Liver (tissue), 9 donors: ENCODE data around the gene COL21A1. TPM values are rescaled to one million over a fixed set of nuclear protein-coding genes. Genes with fewer than 3 reads are reported as not detected.

Experiments used
- DNase-seq: peaks from one replicate; pipeline ENCODE4 v3.0.0-alpha.2; 2017; ENCODE audit warnings: low spot score
- H3K27ac ChIP-seq, 2 donors: one replicate each; pipeline ENCODE4 v1.7.0; 2013; ENCODE audit warnings: inconsistent platforms in 2 of 2, low read length in 2 of 2, control low read depth in 1 of 2, low read depth in 1 of 2, mild to moderate bottlenecking in 1 of 2
- H3K27me3 ChIP-seq, 4 donors: one replicate each; pipeline versions ENCODE4 v1.6.1 to v1.7.0; 2013; ENCODE audit warnings: low read length in 3 of 4, inconsistent platforms in 1 of 4, mild to moderate bottlenecking in 1 of 4, moderate library complexity in 1 of 4; ENCODE audit not compliant: control insufficient read depth in 4 of 4, insufficient read depth in 4 of 4
- H3K36me3 ChIP-seq, 4 donors: one replicate each; pipeline versions ENCODE4 v1.6.1 to v1.7.0; 2013; ENCODE audit warnings: low read length in 3 of 4, mild to moderate bottlenecking in 3 of 4, low read depth in 1 of 4, moderate library complexity in 1 of 4; ENCODE audit not compliant: control insufficient read depth in 4 of 4, insufficient read depth in 3 of 4
- H3K4me1 ChIP-seq, 4 donors: one replicate each; pipeline versions ENCODE4 v1.6.1 to v1.7.0; 2013; ENCODE audit warnings: low read length in 3 of 4, mild to moderate bottlenecking in 3 of 4, moderate library complexity in 1 of 4; ENCODE audit not compliant: control insufficient read depth in 4 of 4, insufficient read depth in 4 of 4
- H3K4me3 ChIP-seq, 3 donors: one replicate each; pipeline versions ENCODE4 v1.6.1 to v1.7.0; 2013; ENCODE audit warnings: low read length in 3 of 3, control low read depth in 1 of 3, low read depth in 1 of 3, mild to moderate bottlenecking in 1 of 3
- H3K9ac ChIP-seq, 2 donors: one replicate each; pipeline ENCODE4 v1.7.0; 2013; ENCODE audit warnings: low read length in 2 of 2, mild to moderate bottlenecking in 2 of 2, moderate library complexity in 2 of 2, control low read depth in 1 of 2, low read depth in 1 of 2
- H3K9me3 ChIP-seq, 4 donors: one replicate each; pipeline versions ENCODE4 v1.6.1 to v1.7.0; 2013; ENCODE audit warnings: low read length in 3 of 4; ENCODE audit not compliant: control insufficient read depth in 4 of 4
- EGR1 ChIP-seq, 2 donors: IDR thresholded peaks; 2 replicates each; pipeline ENCODE4 v1.6.1; 2016 to 2018; ENCODE audit warnings: antibody characterized with exemption in 2 of 2, low read depth in 2 of 2
- FOXA1 ChIP-seq: IDR thresholded peaks from 2 replicates; pipeline ENCODE4 v1.6.1; 2016; ENCODE audit warnings: antibody characterized with exemption
- FOXA2 ChIP-seq: IDR thresholded peaks from 2 replicates; pipeline ENCODE4 v1.6.1; 2016; ENCODE audit warnings: antibody characterized with exemption
- GABPA ChIP-seq, 2 donors: IDR thresholded peaks in 1 of 2; conservative IDR thresholded peaks in 1 of 2; 2 replicates each; pipeline ENCODE4 v1.6.1; 2016; ENCODE audit warnings: antibody characterized with exemption in 2 of 2, mild to moderate bottlenecking in 1 of 2, moderate library complexity in 1 of 2
- HNF4G ChIP-seq: IDR thresholded peaks from 2 replicates; pipeline ENCODE4 v1.6.1; 2016; ENCODE audit warnings: antibody characterized with exemption
- JUND ChIP-seq, 2 donors: IDR thresholded peaks; 2 replicates each; pipeline ENCODE4 v1.6.1; 2016; ENCODE audit warnings: antibody characterized with exemption in 2 of 2
- NR2F2 ChIP-seq: IDR thresholded peaks from 2 replicates; pipeline ENCODE4 v1.6.1; 2016; ENCODE audit warnings: antibody characterized with exemption
- RAD21 ChIP-seq, 2 donors: IDR thresholded peaks; 2 replicates each; pipeline ENCODE4 v1.6.1; 2016; ENCODE audit warnings: antibody characterized with exemption in 2 of 2, mild to moderate bottlenecking in 2 of 2
- RXRA ChIP-seq, 2 donors: IDR thresholded peaks; 2 replicates each; pipeline ENCODE4 v1.6.1; 2017 to 2018; ENCODE audit warnings: antibody characterized with exemption in 2 of 2, mild to moderate bottlenecking in 1 of 2
- SP1 ChIP-seq: IDR thresholded peaks from 2 replicates; pipeline ENCODE4 v1.6.1; 2018; ENCODE audit warnings: antibody characterized with exemption, mild to moderate bottlenecking
- TAF1 ChIP-seq: conservative IDR thresholded peaks from 2 replicates; pipeline ENCODE4 v1.6.1; 2016; ENCODE audit warnings: antibody characterized with exemption, mild to moderate bottlenecking
- YY1 ChIP-seq: IDR thresholded peaks from 2 replicates; pipeline ENCODE4 v1.6.1; 2016; ENCODE audit warnings: antibody characterized with exemption, mild to moderate bottlenecking
- WGBS: extraction: QIAGEN DNeasy Blood & Tissue Kit; methylation state at CpG from one replicate; pipeline ENCODE4 v1.1.7; 2013; 5-methylcytosine and 5-hydroxymethylcytosine counted together
- polyA plus RNA-seq, 2 donors: library from polyadenylated mRNA; stranded (reverse) in 1 of 2; unstranded in 1 of 2; fragments of 200-250 nt in 1 of 2; fragments of >200 nt in 1 of 2; fragmentation: Nextera tagmentation in 1 of 2; extraction: Ambion mirVana in 1 of 2; gene quantifications; one replicate each; pipeline versions ENCODE4 v1.2.1 to v1.2.3, GENCODE V29; 2013 to 2015
- total RNA-seq, 2 donors: library from RNA; depleted of rRNA; stranded (reverse); fragments of >200 nt; gene quantifications; one replicate each; pipeline ENCODE4 v1.2.3, GENCODE V29; 2014
- TF ChIP-seq, protein P1 (sequence below): IDR thresholded peaks from 2 replicates; pipeline ENCODE4 v1.6.1; 2016; ENCODE audit warnings: antibody characterized with exemption
- TF ChIP-seq, protein P2 (sequence below): fragments of 150-350 bp; IDR thresholded peaks from 2 replicates; pipeline ENCODE4 v1.5.1; 2017; ENCODE audit warnings: improper control_type of control experiment, low read depth, low read length; ENCODE audit not compliant: missing input control
- TF ChIP-seq, protein P3 (sequence below): IDR thresholded peaks from 2 replicates; pipeline ENCODE4 v1.6.1; 2016; ENCODE audit warnings: antibody characterized with exemption
- TF ChIP-seq, protein P4 (sequence below): IDR thresholded peaks from 2 replicates; pipeline ENCODE4 v1.6.1; 2016; ENCODE audit warnings: antibody characterized with exemption
- TF ChIP-seq, protein P5 (sequence below): IDR thresholded peaks from 2 replicates; pipeline ENCODE4 v1.6.1; 2016; ENCODE audit warnings: antibody characterized with exemption, mild to moderate bottlenecking
- donor health status: healthy.
- donor health status: healthy.
- donor health status: healthy.
- donor health status: healthy.
- donor health status: healthy.

COL21A1 gene
- total and polyA plus RNA-seq, 4 donors = 0.48 to 1.3 (median 0.52) TPM

DNA sequence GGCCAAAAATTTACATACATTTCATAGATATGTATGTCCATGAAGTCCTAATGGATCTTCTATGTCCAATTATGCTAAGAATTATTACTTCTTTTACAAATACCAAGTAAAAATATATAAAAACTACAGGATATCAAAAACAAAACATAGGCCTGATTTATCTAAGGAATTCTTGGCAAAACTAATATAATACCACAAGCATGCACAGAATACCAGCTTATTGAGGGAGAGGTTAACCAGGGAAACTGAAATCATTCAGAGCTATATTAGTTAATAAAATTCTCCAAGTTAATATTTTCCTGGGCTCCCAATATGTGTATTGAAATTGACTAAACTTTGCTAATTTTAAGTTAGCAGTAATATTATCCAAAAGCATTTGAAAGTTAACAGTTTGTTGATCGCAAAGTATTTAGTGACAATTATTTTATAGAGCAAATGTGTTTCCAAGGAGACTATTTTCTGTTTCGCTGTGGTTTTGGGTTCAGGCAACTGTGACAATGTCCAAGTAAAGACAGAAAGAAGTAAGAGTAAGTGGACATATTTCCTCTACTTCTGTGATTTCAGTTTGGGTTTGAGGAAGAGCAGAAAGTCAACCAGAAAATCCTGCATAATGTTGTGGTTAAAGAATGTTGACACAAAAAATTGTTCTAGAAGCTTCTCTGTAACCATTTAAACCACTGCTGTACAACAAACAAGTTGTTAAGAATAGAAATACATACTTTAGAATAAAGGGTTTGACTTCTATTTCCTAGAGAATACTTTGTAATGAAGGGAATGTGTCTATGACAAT is 167.4 kb downstream of the COL21A1 start:
- Histone ChIP-seq H3K4me1 (no peaks in the 10 kb centered on the region), H3K9ac (no peak overlapping the region), H3K4me3 (no peak overlapping the region), H3K27me3 (no peaks in the 10 kb centered on the region), H3K9me3 (no peaks in the 10 kb centered on the region), H3K36me3 (no peaks in the 10 kb centered on the region), H3K27ac (no peak overlapping the region)
- DNase-seq = no peak
- TF ChIP-seq, protein P1, sequence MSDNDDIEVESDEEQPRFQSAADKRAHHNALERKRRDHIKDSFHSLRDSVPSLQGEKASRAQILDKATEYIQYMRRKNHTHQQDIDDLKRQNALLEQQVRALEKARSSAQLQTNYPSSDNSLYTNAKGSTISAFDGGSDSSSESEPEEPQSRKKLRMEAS = no peak
- TF ChIP-seq, protein P2, sequence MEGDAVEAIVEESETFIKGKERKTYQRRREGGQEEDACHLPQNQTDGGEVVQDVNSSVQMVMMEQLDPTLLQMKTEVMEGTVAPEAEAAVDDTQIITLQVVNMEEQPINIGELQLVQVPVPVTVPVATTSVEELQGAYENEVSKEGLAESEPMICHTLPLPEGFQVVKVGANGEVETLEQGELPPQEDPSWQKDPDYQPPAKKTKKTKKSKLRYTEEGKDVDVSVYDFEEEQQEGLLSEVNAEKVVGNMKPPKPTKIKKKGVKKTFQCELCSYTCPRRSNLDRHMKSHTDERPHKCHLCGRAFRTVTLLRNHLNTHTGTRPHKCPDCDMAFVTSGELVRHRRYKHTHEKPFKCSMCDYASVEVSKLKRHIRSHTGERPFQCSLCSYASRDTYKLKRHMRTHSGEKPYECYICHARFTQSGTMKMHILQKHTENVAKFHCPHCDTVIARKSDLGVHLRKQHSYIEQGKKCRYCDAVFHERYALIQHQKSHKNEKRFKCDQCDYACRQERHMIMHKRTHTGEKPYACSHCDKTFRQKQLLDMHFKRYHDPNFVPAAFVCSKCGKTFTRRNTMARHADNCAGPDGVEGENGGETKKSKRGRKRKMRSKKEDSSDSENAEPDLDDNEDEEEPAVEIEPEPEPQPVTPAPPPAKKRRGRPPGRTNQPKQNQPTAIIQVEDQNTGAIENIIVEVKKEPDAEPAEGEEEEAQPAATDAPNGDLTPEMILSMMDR = no peak
- TF ChIP-seq, protein P3, sequence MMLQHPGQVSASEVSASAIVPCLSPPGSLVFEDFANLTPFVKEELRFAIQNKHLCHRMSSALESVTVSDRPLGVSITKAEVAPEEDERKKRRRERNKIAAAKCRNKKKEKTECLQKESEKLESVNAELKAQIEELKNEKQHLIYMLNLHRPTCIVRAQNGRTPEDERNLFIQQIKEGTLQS = no peak
- TF ChIP-seq, protein P4, sequence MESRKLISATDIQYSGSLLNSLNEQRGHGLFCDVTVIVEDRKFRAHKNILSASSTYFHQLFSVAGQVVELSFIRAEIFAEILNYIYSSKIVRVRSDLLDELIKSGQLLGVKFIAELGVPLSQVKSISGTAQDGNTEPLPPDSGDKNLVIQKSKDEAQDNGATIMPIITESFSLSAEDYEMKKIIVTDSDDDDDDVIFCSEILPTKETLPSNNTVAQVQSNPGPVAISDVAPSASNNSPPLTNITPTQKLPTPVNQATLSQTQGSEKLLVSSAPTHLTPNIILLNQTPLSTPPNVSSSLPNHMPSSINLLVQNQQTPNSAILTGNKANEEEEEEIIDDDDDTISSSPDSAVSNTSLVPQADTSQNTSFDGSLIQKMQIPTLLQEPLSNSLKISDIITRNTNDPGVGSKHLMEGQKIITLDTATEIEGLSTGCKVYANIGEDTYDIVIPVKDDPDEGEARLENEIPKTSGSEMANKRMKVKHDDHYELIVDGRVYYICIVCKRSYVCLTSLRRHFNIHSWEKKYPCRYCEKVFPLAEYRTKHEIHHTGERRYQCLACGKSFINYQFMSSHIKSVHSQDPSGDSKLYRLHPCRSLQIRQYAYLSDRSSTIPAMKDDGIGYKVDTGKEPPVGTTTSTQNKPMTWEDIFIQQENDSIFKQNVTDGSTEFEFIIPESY = no peak
- TF ChIP-seq EGR1 (IDR thresholded peaks at IDR 0.05; ENCODE audit: low read depth in 2 of 2) (no peak), RXRA (IDR thresholded peaks at IDR 0.05) (no peak), RAD21 (IDR thresholded peaks at IDR 0.05) (no peak), JUND (IDR thresholded peaks at IDR 0.05) (no peak), GABPA (IDR thresholded peaks at IDR 0.05 in 1 of 2, conservative IDR thresholded peaks at IDR 0.05 in 1 of 2) (no peak), SP1 (no peak), FOXA2 (no peak), FOXA1 (no peak), HNF4G (no peak), NR2F2 (no peak)
- TF ChIP-seq, protein P5, sequence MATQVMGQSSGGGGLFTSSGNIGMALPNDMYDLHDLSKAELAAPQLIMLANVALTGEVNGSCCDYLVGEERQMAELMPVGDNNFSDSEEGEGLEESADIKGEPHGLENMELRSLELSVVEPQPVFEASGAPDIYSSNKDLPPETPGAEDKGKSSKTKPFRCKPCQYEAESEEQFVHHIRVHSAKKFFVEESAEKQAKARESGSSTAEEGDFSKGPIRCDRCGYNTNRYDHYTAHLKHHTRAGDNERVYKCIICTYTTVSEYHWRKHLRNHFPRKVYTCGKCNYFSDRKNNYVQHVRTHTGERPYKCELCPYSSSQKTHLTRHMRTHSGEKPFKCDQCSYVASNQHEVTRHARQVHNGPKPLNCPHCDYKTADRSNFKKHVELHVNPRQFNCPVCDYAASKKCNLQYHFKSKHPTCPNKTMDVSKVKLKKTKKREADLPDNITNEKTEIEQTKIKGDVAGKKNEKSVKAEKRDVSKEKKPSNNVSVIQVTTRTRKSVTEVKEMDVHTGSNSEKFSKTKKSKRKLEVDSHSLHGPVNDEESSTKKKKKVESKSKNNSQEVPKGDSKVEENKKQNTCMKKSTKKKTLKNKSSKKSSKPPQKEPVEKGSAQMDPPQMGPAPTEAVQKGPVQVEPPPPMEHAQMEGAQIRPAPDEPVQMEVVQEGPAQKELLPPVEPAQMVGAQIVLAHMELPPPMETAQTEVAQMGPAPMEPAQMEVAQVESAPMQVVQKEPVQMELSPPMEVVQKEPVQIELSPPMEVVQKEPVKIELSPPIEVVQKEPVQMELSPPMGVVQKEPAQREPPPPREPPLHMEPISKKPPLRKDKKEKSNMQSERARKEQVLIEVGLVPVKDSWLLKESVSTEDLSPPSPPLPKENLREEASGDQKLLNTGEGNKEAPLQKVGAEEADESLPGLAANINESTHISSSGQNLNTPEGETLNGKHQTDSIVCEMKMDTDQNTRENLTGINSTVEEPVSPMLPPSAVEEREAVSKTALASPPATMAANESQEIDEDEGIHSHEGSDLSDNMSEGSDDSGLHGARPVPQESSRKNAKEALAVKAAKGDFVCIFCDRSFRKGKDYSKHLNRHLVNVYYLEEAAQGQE = no peak
- WGBS = 85% methylated on average over 2 of the region's 2 CpGs

DNA sequence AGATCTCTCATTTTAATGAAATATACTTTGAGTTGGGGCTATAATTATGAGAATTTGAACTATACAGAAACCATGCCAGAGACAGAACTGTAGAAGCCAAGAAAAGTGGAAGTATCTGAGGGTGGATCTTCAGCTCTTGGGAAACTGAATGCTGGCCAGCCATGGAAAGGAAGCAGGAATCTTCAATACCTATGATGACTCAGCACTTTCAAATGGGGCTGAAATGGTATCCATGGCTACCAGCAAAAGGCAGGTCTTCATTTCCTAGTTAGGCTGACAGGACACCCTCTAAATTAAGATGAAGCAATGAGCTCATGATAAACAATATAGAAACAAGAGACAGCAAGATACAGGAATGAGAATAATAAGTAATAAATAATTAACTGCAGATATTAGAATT is 171.3 kb downstream of the COL21A1 start:
- Histone ChIP-seq H3K36me3 (no peaks in the 10 kb centered on the region), H3K4me3 (no peak overlapping the region), H3K9me3 (no peaks in the 10 kb centered on the region), H3K4me1 (no peaks in the 10 kb centered on the region), H3K9ac (no peak overlapping the region), H3K27me3 (no peaks in the 10 kb centered on the region), H3K27ac (no peak overlapping the region)
- no peak for DNase-seq
- TF ChIP-seq GABPA (IDR thresholded peaks at IDR 0.05 in 1 of 2, conservative IDR thresholded peaks at IDR 0.05 in 1 of 2) (no peak), RAD21 (IDR thresholded peaks at IDR 0.05) (no peak), HNF4G (no peak), FOXA1 (no peak), SP1 (no peak), JUND (IDR thresholded peaks at IDR 0.05) (no peak), TAF1 (no peak), EGR1 (IDR thresholded peaks at IDR 0.05; ENCODE audit: low read depth in 2 of 2) (no peak), YY1 (no peak)
